ENCODE data around the gene SARS1. TPM values are rescaled to one million over a fixed set of nuclear protein-coding genes. Genes with fewer than 3 reads are reported as not detected.

SARS1 gene
- total and polyA plus RNA-seq, 8 donors: 139 to 189 (median 145) TPM

GRCh38 chr1:109274533-109275476 is 61.1 kb downstream of the SARS1 start:
- peak in 3 of 4 donors; percentile 68 to 85 (median 83) for DNase-seq
- no peak for TF ChIP-seq CTCF (IDR thresholded peaks at IDR 0.05)
- Histone ChIP-seq H3K9me3 (no peaks in the 10 kb centered on the region), H3K27ac (peak overlapping the region; percentile 48 to 78), H3K36me3 (peaks cover 0 to 2% of the 10 kb centered on the region in 2 donors), H3K4me1 (peaks cover 10 to 13% of the 10 kb centered on the region in 2 donors), H3K27me3 (no peaks in the 10 kb centered on the region), H3K4me3 (peak overlapping the region; percentile 21 to 33)
- peak; percentile 78 for ATAC-seq
- intact Hi-C loops (cut with DNase I): loop anchor here in 1 of 2 donors (5.0 kb wide), 1 partner anchor 122 kb away; the partner anchor contains the start of gene SORT1

GRCh38 chr1:109275706-109276345 is 62.1 kb downstream of the SARS1 start:
- TF ChIP-seq CTCF (IDR thresholded peaks at IDR 0.05): no peak
- Histone ChIP-seq H3K36me3 (peaks cover 0 to 4% of the 10 kb centered on the region in 2 donors), H3K27ac (peak overlapping the region in 1 of 2 donors; percentile 54), H3K4me1 (peaks cover 13% of the 10 kb centered on the region in 2 donors), H3K4me3 (peak overlapping the region; percentile 7 to 33), H3K27me3 (no peaks in the 10 kb centered on the region), H3K9me3 (no peaks in the 10 kb centered on the region)
- DNase-seq (peak in 1 of 4 donors; percentile 38), ATAC-seq (no peak)
- intact Hi-C loops (cut with DNase I): loop anchor here in 1 of 2 donors (5.0 kb wide), 1 partner anchor 121 kb away; the partner anchor contains the start of gene SORT1

- peak; percentile 67 for ATAC-seq
- Histone ChIP-seq H3K4me1 (peaks cover 26 to 27% of the 10 kb centered on the region in 2 donors), H3K4me3 (no peak overlapping the region), H3K27ac (peak overlapping the region; percentile 25 to 39), H3K9me3 (no peaks in the 10 kb centered on the region), H3K27me3 (no peaks in the 10 kb centered on the region), H3K36me3 (peaks cover 0 to 4% of the 10 kb centered on the region in 2 donors)
- TF ChIP-seq CTCF (IDR thresholded peaks at IDR 0.05): peak; percentile 80 to 91
- intact Hi-C loops (cut with DNase I): loop anchor here in 1 of 2 donors (5.0 kb wide), 1 partner anchor 120 kb away; the partner anchor contains the start of gene SORT1
- peak; percentile 46 to 92 (median 82) for DNase-seq
Observed at GRCh38 chr1:109277434-109278204, 63.9 kb downstream of the SARS1 start.

- Histone ChIP-seq H3K36me3 (peaks cover 0 to 4% of the 10 kb centered on the region in 2 donors), H3K4me3 (no peak overlapping the region), H3K27ac (no peak overlapping the region), H3K9me3 (no peaks in the 10 kb centered on the region), H3K4me1 (peaks cover 31 to 40% of the 10 kb centered on the region in 2 donors), H3K27me3 (no peaks in the 10 kb centered on the region)
- TF ChIP-seq CTCF (IDR thresholded peaks at IDR 0.05): no peak
- no peak for ATAC-seq
- intact Hi-C loops (cut with DNase I): loop anchor here in 1 of 2 donors (5.0 kb wide), 1 partner anchor 118 kb away; the partner anchor contains the start of gene SORT1
- DNase-seq: no peak
Observed at GRCh38 chr1:109279615-109280278, 66.0 kb downstream of the SARS1 start.

Measured in left lung (tissue), 10 donors.